IPS DF 19.7 (cell line): Measurements from ENCODE around the gene TLR4.

Source experiments
- DNase-seq: peaks from one replicate; pipeline ENCODE4 v3.0.0-alpha.2; 2013; ENCODE audit warnings: low read depth, low spot score

The TLR4 gene

DNA sequence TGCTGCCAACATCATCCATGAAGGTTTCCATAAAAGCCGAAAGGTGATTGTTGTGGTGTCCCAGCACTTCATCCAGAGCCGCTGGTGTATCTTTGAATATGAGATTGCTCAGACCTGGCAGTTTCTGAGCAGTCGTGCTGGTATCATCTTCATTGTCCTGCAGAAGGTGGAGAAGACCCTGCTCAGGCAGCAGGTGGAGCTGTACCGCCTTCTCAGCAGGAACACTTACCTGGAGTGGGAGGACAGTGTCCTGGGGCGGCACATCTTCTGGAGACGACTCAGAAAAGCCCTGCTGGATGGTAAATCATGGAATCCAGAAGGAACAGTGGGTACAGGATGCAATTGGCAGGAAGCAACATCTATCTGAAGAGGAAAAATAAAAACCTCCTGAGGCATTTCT is 10.1 kb downstream of the TLR4 start:
- DNase-seq, result no peak

DNA sequence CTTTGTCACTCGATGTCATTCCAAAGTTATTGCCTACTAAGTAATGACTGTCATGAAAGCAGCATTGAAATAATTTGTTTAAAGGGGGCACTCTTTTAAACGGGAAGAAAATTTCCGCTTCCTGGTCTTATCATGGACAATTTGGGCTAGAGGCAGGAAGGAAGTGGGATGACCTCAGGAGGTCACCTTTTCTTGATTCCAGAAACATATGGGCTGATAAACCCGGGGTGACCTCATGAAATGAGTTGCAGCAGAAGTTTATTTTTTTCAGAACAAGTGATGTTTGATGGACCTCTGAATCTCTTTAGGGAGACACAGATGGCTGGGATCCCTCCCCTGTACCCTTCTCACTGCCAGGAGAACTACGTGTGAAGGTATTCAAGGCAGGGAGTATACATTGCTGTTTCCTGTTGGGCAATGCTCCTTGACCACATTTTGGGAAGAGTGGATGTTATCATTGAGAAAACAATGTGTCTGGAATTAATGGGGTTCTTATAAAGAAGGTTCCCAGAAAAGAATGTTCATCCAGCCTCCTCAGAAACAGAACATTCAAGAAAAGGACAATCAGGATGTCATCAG is 11.3 kb downstream of the TLR4 start:
- no peak for DNase-seq

DNA sequence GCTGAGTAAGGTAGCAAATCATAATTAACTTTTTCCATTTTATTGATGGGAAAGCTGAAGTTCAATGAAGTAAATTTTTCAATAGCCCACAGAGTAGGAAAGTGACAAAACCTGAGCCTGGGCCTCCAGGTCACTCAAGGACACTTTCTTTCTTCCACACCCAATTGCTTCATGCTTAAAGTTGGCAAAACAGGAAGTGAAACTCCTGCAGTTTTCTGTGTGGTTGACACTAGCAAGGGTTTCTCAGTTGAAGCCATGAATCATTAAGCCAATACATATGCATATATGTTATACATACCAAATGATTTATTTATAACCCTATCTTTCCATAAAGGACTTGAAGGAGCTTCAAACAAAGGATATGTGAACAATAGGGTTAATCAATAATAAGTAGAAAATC is 13.9 kb downstream of the TLR4 start:
- no peak for DNase-seq

DNA sequence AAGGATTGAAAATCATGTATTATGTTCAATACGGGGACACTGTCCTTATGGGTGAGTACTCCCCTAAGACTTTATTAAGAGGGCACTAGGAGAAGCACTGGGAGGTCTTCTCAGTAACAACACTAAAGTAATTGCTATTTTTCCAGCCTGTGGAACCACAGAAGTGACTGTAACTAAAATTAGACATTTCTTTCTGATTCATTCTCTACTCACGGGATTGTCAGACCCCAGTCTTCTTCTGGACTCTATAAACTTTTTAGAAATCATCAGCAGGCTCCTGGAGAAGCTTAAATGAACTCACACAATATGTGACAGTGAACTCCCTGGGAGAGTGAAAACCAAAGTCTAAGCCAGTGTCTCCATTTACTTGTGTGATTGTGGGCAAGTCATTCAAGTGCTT is 14.5 kb downstream of the TLR4 start:
- DNase-seq, result no peak

DNA sequence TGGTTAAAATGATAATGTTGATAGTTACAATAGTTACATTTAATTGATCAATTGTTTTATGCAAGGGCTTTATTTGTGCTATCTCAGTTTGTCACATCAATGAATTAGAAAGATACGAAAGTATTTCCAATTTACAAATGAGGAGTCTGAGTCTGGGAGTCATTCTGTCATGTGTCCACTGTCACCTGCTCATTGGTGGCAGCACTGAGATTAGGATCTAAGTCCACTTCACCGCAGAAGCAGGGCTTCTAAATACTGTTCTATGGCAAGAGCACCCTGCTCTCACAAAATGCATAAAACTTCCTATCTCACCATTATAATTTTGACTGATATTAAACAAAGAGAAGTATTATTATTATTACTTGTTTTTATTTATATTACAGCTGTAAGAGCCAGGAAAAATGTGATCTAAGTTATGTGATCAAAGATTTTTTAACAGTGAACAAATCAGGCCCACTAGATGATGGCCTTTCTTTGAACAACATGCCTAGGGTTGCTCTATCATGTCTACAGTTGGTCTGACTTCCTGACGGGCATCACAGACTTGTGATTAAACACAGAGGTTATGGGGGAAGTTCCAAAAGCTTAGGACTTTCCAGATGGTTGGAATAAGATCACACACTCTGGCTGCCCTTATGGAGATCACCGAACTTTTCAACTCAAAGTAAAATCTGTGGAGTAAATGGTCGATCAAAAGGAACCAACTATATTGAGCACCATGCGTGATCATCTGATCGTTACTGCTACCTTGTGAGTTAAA is 15.1 kb downstream of the TLR4 start:
- no peak for DNase-seq

DNA sequence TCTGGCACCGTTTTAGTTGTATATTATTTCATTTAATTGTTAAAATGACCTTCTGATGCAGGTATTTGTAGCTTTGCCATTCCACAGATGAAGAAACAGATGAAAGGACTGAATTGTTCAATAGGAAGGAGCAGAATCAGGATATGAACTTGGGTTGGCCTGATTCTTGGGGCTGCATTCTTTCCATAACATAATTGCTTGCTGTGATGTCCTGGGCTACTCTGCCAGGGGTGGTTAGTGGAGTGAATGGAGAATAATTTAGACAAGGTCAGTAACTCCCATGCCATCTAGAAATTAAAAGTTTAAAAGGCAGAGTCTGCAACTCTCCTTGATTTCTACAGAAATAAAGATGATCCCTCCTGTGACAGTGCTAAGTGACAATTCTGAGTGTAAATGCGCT is 15.9 kb downstream of the TLR4 start:
- no peak for DNase-seq

DNA sequence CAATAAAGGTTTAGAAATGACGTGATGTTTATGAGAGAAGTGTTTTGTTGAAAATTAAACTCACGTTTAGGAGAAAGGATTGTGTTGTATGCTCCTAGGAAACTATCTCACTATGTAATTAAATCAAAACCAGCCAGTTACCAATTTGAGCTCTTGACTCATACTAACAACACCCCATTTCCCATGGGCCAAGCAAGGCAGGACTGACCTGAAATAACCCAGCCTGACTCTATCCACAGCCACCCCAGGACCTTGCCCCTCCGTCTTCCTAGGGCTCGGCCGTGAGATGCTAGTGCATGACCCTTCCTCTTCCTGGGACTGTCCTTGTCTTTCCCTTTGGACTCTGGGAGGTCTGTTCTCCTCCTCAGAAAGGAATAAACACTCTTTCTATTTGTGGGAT is 16.4 kb downstream of the TLR4 start:
- no peak for DNase-seq

DNA sequence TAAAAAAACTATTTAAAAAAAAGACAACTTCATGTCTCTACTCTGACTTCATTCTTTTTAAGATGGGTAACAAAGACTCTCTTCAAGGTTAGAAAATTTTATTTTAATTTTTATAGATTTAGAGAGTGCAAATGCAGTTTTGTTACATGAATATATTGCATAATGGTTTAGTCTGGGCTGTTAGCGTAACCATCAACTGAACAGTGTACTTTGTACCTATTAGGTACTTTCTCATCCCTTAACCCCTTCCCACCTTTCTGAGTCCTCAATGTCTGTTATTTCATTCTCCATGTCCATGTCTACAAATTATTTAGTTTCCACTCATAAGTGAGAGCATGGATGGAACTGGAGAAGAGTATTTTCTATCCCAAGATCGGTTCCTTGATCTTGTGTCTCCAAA is 16.8 kb downstream of the TLR4 start:
- DNase-seq, result no peak

DNA sequence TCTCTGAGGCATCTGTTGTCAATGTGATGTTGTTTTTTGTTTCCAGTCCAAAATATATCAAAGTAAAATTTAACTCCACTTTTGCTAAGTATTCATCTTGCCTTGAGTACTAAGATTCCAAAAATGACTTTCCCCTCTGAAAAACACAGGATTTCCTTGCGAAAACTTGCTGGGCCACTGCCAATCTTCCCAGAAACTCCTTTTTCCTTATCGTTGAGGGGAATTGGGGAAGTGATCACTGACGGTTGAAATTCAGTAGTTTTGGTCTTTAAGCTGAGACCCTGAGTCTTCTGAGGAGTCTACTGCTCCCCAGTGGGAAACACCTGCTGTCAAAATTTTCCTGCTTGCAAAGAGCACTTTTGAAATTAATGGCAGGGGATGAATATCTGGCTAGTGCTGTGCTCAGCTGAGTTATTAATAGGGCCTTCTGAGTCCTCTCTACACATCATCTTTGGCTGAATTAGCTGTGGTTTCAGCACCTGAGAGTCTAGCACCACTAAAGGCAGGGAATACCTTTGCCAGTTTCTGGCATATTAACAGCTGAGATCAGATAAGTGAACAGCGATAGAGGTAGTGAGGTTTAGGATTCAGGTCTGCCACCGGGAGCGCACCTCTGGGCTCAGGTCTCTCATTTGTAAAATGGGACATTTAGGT is 18.0 kb downstream of the TLR4 start:
- DNase-seq, result no peak

DNA sequence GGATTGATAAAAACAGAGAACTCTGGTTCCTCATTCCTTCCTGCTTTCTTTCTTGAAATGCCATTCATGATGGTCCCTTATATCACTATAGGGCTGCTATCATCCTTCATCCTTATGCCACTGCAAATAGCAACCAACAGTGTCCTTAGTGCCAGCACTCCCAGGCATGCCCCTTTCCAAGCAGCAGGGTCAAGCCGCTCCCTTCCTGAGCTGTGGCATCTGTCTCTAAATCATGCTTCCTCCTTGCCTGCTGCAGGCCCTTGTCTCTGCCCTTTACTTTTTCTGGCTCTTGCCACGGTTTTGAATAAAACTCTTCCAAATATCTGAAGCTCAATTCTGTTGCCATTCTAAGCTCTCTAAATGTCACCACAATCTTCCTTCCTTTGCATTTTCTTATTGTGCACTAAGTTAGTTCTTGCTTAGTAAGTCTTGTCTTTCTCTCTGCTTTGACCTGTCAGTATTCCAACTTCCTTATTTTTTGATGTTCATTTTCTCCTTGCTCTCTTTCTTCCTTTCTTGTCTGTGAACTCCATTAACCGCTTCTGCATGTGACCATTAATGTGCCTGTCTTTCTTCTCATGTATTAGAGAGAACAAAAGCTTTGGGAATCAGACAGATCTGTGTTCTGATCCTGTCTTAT is 19.9 kb downstream of the TLR4 start:
- DNase-seq, result no peak

DNA sequence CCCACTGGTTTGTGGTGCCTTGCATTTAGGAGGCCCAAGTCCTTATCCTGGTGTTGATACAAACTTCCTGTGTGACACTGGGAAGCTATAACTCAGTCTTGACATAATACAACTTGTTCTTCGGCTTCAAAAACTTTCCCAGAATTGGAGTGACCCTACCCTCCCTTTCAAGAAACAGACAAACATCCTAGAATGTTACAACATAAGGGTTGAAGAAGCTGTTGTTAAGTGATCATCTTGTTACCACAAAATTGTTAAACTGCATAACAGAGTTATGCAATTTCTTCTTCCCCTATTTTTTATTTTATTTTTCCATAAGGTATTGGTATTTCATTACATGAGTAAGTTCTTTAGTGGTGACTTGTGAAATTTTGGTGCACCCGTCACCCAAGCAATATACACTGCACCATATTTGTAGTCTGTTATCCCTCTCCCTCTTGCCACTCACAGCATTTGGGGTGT is 21.3 kb downstream of the TLR4 start:
- DNase-seq, result no peak

DNA sequence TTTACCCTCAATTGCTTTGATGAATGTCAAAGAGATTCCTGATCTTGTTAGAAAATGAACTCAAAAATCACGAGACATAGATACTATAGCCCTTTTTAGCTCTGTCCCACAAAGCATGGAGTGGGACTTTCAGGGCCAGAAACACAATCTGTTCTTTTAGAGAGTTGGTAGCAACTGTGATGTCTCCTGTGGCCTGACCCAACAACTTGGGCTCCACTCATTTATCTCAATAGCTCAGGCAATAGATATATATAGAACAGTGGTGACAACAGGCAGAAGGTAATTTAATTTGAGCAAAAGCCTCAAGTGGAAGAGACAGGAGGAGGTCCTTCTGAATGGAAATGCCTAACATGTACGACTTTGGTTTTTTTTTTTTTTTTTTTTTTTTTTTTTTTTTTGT is 25.2 kb downstream of the TLR4 start:
- no peak for DNase-seq

DNA sequence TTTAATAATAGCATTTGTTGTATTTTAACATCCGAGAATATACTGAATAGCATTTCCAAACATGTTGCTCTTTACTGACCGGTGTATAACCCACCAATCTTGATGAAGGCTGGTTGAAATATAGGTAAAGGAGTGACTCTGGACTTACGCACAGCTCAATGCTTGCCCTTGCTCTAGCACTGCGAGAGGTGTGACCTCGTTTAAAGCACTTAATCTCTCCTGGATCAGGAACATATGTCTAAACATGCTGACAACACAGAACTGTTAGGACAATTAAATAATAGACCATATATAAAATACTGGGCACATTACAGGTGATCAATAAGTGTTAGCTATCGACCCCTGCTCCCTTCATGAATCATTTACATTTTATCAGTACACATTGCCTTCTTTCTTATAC is 28.3 kb downstream of the TLR4 start:
- DNase-seq, result no peak

DNA sequence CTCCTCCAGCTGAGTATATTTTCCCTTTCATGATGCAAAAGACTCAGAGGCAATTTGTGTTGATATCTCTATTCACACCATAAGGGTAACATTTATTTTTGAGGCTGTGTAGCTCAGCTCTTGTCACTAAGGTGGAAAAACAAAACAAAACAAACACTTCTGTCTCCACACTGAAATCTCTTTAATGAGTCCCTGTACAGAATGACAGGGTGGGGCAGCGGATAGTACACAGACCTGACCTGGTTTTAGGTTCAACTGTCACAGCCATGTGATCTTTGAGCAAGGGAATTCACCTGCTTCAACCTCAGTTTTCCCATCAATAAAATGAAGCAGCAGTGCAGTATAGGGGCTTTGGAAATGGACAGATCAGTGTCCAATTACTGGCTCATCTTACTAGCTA is 29.3 kb downstream of the TLR4 start:
- DNase-seq, result no peak

DNA sequence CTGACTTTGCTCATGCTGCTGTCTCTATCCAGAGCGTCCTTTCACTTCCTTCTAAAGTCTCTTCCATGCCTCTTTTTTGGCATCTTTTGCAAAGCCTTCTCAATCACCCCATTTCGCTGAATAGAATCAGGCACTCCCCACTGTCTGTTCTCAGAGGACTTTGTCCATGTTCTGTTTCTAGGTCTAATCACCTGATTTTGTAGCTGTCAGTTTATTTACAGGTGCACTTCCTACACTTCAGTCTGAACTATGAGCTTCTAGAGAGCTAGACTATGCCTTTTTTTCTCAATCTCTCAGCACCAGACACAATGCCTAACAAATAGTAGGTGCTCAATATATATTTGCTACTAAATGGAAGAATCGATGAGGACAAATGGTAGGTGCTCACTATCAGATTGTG is 29.9 kb downstream of the TLR4 start:
- DNase-seq, result no peak

DNA sequence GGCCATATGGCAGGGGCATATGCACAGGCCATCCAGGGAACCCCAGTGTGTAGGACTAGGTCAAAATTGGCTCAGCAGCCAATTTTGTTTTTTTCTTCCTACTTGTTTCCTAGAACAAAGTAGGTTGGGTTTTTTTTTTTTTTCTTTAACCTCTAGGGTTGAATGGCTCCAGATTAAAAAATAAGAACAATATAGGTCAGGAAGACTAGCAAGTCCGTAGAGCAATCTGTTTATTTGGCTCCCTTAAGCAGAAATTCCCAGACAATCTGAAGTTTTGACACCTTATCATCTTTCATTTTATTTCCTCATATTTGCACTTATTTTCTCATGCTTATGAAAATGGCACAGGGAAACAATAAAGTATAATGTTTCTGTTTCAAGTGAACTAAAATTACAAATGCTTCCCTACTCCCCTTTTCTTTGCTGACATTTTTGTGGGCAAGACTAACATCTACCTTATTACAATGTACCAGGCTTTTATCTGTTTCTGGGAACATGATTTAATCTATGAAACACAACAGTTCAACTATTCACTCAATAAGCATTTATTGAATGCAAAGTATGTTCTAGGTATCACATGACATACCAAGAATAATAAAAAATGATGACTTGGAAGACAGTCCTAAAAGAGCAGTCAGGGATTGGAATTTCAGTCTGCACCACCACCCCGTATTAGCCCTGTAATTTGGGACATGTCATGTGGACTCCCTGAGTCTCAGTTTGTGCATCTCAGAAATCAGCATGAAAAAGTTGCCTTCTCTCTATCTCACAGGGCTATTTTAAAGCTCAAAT is 30.5 kb downstream of the TLR4 start:
- DNase-seq, result no peak

DNA sequence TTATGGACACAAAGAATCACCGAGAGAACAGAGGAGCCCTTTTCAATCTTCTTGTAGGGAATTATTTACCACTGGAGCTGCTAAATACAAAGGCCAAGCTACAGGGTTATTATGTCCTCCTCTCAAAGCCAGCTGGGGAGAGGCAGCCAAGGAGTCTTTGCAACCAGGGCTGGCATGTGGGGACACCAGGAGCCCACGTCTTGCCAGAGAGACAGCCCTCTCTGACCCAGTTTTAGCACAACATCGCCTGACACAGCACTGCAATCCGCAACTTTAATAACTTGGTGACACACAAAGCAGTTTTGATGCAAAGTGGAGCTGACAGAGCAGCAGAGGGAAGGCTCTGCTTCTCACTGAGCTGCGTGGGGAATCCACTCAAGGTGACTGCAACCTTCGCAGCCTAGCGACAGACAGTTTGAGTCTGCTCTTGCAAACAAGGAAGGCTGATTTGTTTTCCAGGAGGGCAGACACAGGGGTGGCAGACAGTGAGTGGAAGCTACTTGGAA is 33.6 kb downstream of the TLR4 start:
- no peak for DNase-seq

DNA sequence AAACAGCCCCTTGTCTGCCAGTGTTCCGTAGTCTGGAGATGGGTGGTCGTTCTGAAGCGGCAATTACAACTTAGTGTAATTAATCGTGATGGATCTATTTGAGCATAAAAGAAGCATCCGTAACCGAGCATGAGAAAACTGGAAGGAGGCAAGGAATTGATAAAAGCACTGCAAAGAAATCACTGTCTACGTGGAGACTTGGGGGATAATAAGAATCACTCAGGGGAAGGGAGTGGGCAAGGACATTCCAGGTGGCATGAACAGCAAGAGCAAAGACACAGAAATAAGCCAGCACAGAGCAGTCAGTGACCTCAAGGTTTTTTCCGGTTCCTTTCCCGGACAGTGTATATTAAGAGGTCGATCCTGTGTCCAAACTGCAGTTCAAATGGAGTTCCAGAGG is 35.0 kb downstream of the TLR4 start:
- DNase-seq, result no peak

DNA sequence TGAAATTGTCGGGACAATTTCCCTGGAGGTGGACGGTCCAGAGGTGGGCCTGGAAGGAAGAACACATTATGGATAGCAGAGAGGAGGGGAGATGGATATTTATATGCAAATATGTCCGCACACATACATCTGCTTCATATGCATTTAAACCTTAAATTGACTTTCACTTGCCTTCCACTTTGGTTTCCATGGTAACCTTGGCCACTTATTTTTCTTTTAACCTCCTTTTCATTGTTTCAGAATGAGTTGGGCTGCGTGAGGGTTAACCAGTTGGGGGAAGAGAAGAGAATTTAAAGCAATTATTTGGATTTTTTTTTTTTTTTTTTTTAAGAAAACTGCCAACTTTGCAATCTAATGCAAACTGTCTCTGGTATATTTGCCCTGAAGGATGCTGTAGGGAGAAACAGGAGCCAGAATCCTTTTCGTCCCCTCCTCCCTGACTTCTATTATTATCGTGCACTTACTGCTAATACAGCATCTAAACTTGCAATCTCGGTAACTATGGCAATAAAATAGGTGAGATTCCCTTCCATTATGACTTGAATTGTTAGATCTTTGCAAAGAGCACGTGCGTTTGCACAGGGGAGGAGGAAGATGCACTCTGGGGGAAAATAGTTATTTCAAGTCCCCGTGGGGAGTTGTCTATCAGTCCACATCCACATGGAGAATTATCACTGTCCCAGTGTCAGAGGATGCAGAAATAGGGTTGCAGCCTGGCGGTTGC is 35.6 kb downstream of the TLR4 start:
- DNase-seq, result no peak

DNA sequence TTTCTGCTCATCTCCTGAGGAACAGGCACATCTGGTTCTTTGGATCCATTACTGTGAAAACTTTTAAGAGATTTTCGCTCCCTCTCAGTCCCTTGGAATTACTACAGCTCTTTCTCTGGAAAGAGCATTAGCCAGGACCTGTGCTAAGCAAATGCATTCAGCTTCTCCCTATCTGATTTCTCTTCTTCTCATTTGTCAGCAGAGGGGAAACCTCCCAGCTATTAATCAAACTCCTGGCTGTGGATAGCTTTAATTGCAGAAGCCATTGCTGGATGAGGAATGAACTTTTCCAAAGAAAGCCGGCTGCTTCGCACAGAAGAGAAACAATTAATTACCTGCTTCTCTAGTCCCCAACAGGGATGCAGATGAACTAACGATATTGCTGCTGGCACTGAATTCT is 37.9 kb downstream of the TLR4 start:
- DNase-seq, result no peak

DNA sequence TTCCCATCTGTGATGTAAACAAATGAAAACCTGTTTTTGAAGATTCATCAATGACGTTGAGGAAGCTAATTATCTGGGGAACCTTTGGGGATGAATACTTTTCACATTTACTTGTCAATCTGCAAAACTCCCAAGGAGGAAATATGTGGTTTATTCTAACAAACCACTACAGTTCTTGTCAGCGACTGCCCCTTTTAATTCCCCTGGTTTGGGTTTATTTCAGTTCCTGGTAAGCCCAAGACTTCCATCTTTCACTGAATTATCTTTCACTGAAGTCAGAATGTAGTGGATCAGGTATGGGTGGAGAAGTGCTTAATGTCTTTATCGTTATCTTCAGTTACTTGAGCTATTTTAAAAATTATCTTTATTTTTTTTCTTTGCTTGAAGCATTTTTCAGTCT is 40.2 kb downstream of the TLR4 start:
- DNase-seq, result no peak
